NOMO-1 treated with DMSO at 0.1 percent for 48 hours (cell line): Measurements from ENCODE around the gene VRTN.
"Not testable (repeated sequence)": the region's sequence is repeated elsewhere in the genome, so short reads cannot be mapped to it uniquely, and the experiment has no call there.

ENCODE experiments used
- DNase-seq: peaks from one replicate; lab custom pipeline; 2025; ENCODE audit not compliant: unreplicated experiment; lab: John Stamatoyannopoulos, UW

Gene VRTN, protein sequence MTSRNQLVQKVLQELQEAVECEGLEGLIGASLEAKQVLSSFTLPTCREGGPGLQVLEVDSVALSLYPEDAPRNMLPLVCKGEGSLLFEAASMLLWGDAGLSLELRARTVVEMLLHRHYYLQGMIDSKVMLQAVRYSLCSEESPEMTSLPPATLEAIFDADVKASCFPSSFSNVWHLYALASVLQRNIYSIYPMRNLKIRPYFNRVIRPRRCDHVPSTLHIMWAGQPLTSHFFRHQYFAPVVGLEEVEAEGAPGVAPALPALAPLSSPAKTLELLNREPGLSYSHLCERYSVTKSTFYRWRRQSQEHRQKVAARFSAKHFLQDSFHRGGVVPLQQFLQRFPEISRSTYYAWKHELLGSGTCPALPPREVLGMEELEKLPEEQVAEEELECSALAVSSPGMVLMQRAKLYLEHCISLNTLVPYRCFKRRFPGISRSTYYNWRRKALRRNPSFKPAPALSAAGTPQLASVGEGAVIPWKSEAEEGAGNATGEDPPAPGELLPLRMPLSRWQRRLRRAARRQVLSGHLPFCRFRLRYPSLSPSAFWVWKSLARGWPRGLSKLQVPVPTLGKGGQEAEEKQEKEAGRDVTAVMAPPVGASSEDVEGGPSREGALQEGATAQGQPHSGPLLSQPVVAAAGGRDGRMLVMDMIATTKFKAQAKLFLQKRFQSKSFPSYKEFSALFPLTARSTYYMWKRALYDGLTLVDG

DNA sequence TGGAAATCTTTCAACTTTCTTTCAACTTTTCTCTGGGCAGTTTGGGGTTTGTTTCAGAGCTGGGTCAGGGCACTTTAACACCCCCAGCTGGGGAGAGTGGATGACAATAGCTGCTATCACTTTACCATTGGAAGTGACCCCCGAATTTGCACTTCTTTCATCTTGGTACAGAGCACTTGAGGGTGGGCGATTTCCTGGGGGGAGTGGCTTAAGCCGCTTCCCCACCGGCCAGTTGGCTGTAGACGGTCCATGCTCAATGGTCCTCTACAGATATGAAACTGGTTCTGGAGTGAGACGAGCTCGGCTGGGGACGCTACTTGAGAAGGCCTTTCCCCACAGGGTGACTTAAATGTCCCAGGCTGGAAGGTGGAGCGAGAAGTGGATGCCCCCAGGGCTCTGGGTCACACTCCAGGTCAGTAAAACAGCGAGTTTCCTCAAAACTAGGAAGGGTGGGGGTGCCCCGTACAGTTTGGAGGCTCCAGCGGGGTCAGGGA is at the start of gene VRTN:
VRTN (plus strand) TSS at position 231 of the 494 bp plus-strand sequence. CDS start 8,313 bp downstream, outside the sequence.
- no peak for DNase-seq

- DNase-seq: no peak
Measured at GRCh38 chr14:74299061-74299545, 49.2 kb upstream of the VRTN start.

- no peak for DNase-seq
Measured at GRCh38 chr14:74301594-74302151, 46.6 kb upstream of the VRTN start.

- DNase-seq: peak; percentile 74
Measured at GRCh38 chr14:74302152-74302628, 46.1 kb upstream of the VRTN start.

GRCh38 chr14:74302634-74303569 is 45.4 kb upstream of the VRTN start, which contains the start of gene ABCD4:
TSS of gene ABCD4 (minus strand) at chr14:74302934. CDS start at chr14:74302912, 22 bp downstream.
- DNase-seq: peak; percentile 94

- DNase-seq: no peak
Measured at GRCh38 chr14:74308695-74309094, 39.6 kb upstream of the VRTN start.

GRCh38 chr14:74309125-74310022 is 38.9 kb upstream of the VRTN start:
- DNase-seq: peak; percentile 62

- no peak for DNase-seq
Measured at GRCh38 chr14:74312161-74312560, 36.1 kb upstream of the VRTN start.

GRCh38 chr14:74313601-74314000 is 34.7 kb upstream of the VRTN start:
- DNase-seq: no peak

DNA sequence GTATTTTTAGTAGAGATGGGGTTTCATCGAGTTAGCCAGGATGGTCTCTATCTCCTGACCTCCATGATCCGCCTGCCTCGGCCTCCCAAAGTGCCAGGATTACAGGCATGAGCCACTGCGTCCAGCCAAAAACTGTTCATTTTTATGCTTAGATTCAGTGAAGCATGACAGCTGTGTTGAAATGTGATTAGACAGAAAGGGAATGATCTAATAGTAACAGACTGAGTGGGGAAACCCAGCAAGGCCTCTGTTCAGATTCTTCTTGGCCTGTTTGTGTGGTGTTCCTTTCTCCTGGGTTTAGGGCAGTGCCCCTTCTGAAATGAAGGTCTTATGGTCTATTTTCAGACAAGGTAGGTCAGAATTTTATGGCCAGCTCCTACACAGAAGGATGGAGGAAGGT is 33.7 kb upstream of the VRTN start:
- no peak for DNase-seq

DNA sequence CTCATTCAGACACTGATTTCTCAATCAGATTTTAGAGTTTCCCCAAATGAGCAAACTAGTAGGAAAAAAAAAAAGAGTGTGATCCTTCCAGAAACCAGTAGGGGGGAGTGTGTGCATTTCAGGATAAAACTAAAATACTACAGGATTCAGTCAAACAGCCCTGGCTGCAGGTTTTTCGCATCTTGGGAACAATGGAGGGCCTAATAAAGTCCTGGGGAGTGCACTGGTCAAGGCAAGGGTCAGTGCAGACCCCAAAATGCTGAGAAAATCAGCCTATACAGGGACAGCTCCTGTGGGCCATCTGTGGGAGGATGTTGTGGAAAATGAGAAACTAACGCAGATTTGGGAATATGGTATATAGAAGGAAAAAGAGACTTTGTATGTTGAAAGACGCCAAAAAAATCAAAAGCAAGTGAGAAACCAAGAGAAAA is 23.3 kb upstream of the VRTN start:
- DNase-seq: peak; percentile 51

GRCh38 chr14:74325446-74325845 is 22.8 kb upstream of the VRTN start:
- DNase-seq: no peak

DNA sequence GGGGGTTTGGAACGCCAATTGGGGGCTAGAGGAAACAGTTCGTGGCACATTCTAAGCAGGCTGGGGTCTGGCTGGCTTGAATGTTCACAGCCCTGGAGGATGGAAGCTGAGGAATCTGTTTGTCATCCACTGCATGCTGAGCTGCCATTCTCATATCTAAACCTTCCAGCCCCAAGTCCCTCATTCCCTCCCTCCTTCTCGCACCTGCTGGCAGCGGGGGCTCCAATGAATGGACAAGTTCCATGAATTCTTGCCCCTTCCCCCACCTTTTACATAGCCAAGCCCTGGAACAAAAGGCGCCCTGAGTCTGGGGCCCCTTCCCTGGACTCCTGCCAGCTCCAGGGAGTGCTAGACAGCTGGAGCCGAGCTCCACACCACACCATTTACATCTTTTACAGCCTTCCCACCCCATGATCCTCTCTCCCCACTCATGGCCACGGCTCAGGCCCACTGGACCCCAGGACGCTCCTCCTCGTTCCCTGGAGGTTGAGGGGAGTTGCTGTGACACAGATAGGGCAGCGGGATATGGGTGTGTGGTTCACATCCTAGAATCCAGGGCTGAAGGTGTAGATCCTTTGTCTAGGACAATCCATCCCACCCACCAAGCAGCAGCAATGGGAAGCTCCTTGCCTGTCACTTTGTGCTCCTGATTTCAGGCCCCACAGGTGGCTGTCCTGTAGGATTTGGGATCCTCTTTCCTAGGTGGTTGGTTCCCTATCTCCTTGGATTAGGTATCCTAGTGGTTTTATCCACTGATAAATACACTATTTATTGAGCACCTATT is 21.7 kb upstream of the VRTN start:
- no peak for DNase-seq

- not testable (repeated sequence) for DNase-seq
Measured at GRCh38 chr14:74329950-74330552, 18.2 kb upstream of the VRTN start.

DNA sequence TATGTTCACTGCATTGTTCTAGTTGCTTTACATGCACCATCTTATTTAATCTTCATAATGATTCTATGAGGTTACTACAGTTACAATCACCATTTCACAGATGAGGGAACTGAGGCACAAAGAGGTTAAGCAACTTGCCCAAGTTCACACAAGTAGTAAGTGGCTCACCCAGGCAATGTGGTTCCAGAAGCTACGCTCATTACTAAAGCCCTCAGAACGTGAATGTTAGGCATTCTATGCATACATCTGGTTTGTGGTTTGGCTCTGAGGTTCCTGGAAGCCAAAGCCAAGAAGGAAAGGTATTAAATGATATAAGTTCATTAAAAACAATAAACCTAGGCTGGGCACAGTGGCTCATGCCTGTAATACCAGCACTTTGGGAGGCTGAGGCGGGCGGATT is 14.4 kb upstream of the VRTN start:
- DNase-seq: no peak

DNA sequence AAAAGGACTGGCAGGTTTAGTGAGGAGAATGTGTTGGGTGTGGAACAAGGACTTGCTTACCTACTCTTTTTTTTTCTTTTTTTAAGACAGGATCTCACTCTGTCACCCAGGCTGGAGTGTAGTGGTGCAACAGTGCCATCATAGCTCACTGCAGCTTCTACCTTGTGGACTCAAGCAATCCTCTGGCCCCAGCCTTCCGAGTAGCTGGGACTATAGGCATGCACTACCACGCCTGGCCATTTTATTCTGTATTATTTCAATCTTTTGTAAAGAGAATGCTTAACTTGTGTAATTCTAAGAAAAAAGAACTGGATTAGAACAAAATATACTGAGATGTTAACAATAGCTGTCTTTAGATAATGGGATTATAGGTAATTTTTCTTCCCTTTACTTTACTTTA is 1.9 kb upstream of the VRTN start:
- no peak for DNase-seq

DNA sequence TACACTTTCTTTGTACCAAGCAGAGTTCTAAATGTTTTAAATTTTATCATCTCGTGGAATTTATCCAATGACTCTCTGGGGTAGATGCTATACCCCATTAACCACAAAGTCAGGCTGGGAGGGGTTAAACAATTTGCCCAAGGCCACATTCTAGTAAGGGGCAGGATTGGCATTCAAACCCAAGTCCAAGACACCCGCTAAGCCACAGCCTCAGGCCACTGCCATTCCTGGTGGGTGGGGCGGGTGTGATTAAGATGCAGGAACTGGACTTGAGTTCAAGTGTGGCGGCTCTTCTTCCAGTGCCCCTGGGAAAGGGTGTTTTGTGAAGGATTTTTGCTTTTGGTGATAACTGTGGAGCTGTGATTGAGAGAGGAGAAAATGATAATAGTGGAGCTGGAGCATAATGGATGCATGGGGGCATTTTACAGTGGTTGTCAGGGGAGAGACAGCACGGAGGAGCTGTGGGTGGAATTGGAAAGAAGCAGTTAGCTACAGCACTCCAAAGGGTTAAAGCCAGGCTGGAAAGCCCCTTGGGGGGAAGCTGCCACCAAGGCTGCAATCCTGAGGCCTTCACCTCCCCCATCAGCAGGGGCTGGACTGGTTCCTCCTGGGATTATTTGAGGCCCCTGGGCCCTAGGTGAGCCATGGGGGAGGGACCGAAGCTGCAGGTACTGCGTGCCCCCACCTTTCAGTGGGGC is 1.0 kb upstream of the VRTN start:
- DNase-seq: no peak

DNA sequence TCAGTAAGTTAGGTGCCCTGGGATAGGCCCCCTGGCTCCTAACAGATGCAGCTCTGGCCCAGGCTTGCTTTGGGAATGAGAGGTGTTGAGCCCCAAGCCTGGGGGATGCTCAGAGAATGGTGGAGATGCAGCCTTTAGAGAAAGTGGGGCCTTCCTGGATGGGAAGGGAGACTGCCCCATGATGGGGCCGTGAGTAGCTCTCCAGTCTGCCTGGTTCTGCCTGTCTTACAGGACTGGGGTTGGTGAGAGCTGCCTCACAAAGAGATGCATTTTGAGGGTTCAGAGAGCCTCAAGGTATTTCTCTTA is 523 bp upstream of the VRTN start:
- DNase-seq: no peak
